HG03196 (cell line): ENCODE measurements around the gene WFDC13.
"Not testable (repeated sequence)": the region's sequence is repeated elsewhere in the genome, so short reads cannot be mapped to it uniquely, and the experiment has no call there.

Source experiments
- ATAC-seq: cut with Tn5 transposase; IDR thresholded peaks from one replicate; pipeline ENCODE4 v1.9.1; 2021; ENCODE audit not compliant: unreplicated experiment

The WFDC13 gene

GRCh38 chr20:45701873-45702272, at the start of gene WFDC13:
Gene WFDC13, plus strand, starts transcription at chr20:45702038. Its CDS starts 86 bp downstream, at chr20:45702124.
- no peak for ATAC-seq

- not testable (repeated sequence) for ATAC-seq
Measured at GRCh38 chr20:45657038-45657437, 44.8 kb upstream of the WFDC13 start.

- ATAC-seq, result no peak
Measured at GRCh38 chr20:45670139-45670538, 31.7 kb upstream of the WFDC13 start, which contains the start of gene WFDC11. Gene WFDC11, minus strand, starts transcription at chr20:45670239. Its CDS starts 19,639 bp downstream, at chr20:45650600.

- ATAC-seq, result no peak
Measured at GRCh38 chr20:45672765-45673164, 29.1 kb upstream of the WFDC13 start.

- no peak for ATAC-seq
Measured at GRCh38 chr20:45679650-45680049, 22.2 kb upstream of the WFDC13 start.

- no peak for ATAC-seq
Measured at GRCh38 chr20:45685896-45686295, 15.9 kb upstream of the WFDC13 start.

GRCh38 chr20:45693346-45693745, 8.5 kb upstream of the WFDC13 start:
- not testable (repeated sequence) for ATAC-seq

- no peak for ATAC-seq
Measured at GRCh38 chr20:45695496-45695895, 6.3 kb upstream of the WFDC13 start.

GRCh38 chr20:45701104-45701503, 734 bp upstream of the WFDC13 start:
- no peak for ATAC-seq

GRCh38 chr20:45704969-45705637, 3.3 kb downstream of the WFDC13 start, which contains the start of gene WFDC10B:
Gene WFDC10B, minus strand, starts transcription at chr20:45705019. Its CDS starts 19,027 bp downstream, at chr20:45685992.
- ATAC-seq, result no peak

GRCh38 chr20:45716141-45716688, 14.4 kb downstream of the WFDC13 start:
- not testable (repeated sequence) for ATAC-seq

GRCh38 chr20:45722047-45722446, 20.2 kb downstream of the WFDC13 start, which contains the start of gene SPINT4:
Gene SPINT4, plus strand, starts transcription at chr20:45722347. Its CDS starts 21 bp downstream, at chr20:45722368.
- ATAC-seq, result no peak

GRCh38 chr20:45725134-45725533, 23.3 kb downstream of the WFDC13 start:
- ATAC-seq, result no peak

GRCh38 chr20:45727044-45727443, 25.2 kb downstream of the WFDC13 start:
- ATAC-seq, result no peak

- ATAC-seq, result no peak
Measured at GRCh38 chr20:45732199-45732598, 30.4 kb downstream of the WFDC13 start.

- ATAC-seq, result no peak
Measured at GRCh38 chr20:45735552-45735951, 33.7 kb downstream of the WFDC13 start.

GRCh38 chr20:45735988-45736387, 34.1 kb downstream of the WFDC13 start:
- ATAC-seq, result no peak

GRCh38 chr20:45742596-45742995, 40.8 kb downstream of the WFDC13 start:
- ATAC-seq, result no peak

GRCh38 chr20:45745015-45745414, 43.2 kb downstream of the WFDC13 start:
- no peak for ATAC-seq

- no peak for ATAC-seq
Measured at GRCh38 chr20:45751721-45752120, 49.9 kb downstream of the WFDC13 start.

- ATAC-seq, result no peak
Measured at GRCh38 chr20:45752746-45753145, 50.9 kb downstream of the WFDC13 start.

GRCh38 chr20:45758096-45758495, 56.3 kb downstream of the WFDC13 start:
- ATAC-seq, result no peak
